K562 (cell line): ENCODE data around the gene KIF18B. TPM values are rescaled to one million over a fixed set of nuclear protein-coding genes. Genes with fewer than 3 reads are reported as not detected.

Experiments used
- BRF2 ChIP-seq: IDR thresholded peaks from 3 replicates; pipeline ENCODE4 v1.6.1; 2011; ENCODE audit warnings: borderline replicate concordance, mild to moderate bottlenecking; ENCODE audit not compliant: insufficient read length, insufficient read depth
- CXXC5 ChIP-seq: fragments of 250-450 bp; sonication (Bioruptor Pico); IDR thresholded peaks from 2 replicates; pipeline ENCODE4 v1.8.0; 2022; ENCODE audit warnings: inconsistent platforms, mild to moderate bottlenecking, moderate library complexity
- E2F8 ChIP-seq: fragments of 450-650 bp; IDR thresholded peaks from 2 replicates; pipeline ENCODE4 v1.7.1; 2018; ENCODE audit warnings: mild to moderate bottlenecking, low read depth; ENCODE audit not compliant: partially characterized antibody
- HNRNPLL ChIP-seq: fragments of 200-400 bp; formaldehyde crosslinking; IDR thresholded peaks from 2 replicates; pipeline ENCODE4 v1.6.1; 2017; ENCODE audit warnings: low read length, low read depth, mild to moderate bottlenecking; ENCODE audit not compliant: poor library complexity, severe bottlenecking
- HNRNPUL1 ChIP-seq: fragments of 200-400 bp; formaldehyde crosslinking; IDR thresholded peaks from 2 replicates; pipeline ENCODE4 v1.6.1; 2017; ENCODE audit warnings: low read length
- ID3 ChIP-seq, 2 experiments: fragments of 250-450 bp in 1 of 2; fragments of 450-650 bp in 1 of 2; sonication (Bioruptor Pico) in 1 of 2; IDR thresholded peaks; 2 replicates each; pipeline versions ENCODE4 v1.6.1 to v1.8.0; 2016 to 2021; ENCODE audit warnings: mild to moderate bottlenecking in 2 of 2, moderate library complexity in 2 of 2, missing compliant biosample characterization in 1 of 2, missing genetic modification characterization in 1 of 2
- IRF1 ChIP-seq: sonication (generic); formaldehyde crosslinking; IDR thresholded peaks from 2 replicates; pipeline ENCODE4 v1.8.0; 2022; ENCODE audit warnings: missing genetic modification reagents, mild to moderate bottlenecking, borderline replicate concordance
- KAT7 ChIP-seq: sonication (generic); formaldehyde crosslinking; IDR thresholded peaks from 2 replicates; pipeline ENCODE4 v1.8.0; 2022; ENCODE audit warnings: missing genetic modification reagents, mild to moderate bottlenecking, borderline replicate concordance
- RCOR1 ChIP-seq, 2 experiments: IDR thresholded peaks; 2 replicates each; pipeline ENCODE4 v1.6.1; 2012; ENCODE audit warnings: low read depth in 2 of 2, low read length in 2 of 2, borderline replicate concordance in 1 of 2, improper control_type of control experiment in 1 of 2
- SMAD1 ChIP-seq: fragments of 150-350 bp; IDR thresholded peaks from 2 replicates; pipeline ENCODE4 v1.6.1; 2014; ENCODE audit warnings: low read length, low read depth; ENCODE audit not compliant: partially characterized antibody
- SP1 ChIP-seq: sonication (generic); formaldehyde crosslinking; IDR thresholded peaks from 2 replicates; pipeline ENCODE4 v1.8.1; 2022; ENCODE audit warnings: mild to moderate bottlenecking, missing genetic modification reagents
- SUPT5H ChIP-seq: fragments of 450-650 bp; IDR thresholded peaks from 2 replicates; pipeline ENCODE4 v1.6.1; 2016
- ZKSCAN1 ChIP-seq: fragments of 150-350 bp; IDR thresholded peaks from 2 replicates; pipeline ENCODE4 v1.6.1; 2016; ENCODE audit warnings: low read depth, low read length
- ZNF511 ChIP-seq: sonication (generic); formaldehyde crosslinking; IDR thresholded peaks from 2 replicates; pipeline ENCODE4 v1.8.0; 2022; ENCODE audit warnings: mild to moderate bottlenecking, missing genetic modification reagents
- ZNF561 ChIP-seq: fragments of 450-650 bp; formaldehyde crosslinking; conservative IDR thresholded peaks from 2 replicates; pipeline ENCODE4 v1.4.0; 2020; ENCODE audit warnings: mild to moderate bottlenecking, moderate library complexity
- polyA plus RNA-seq, 8 experiments: library from polyadenylated mRNA; depleted of rRNA in 4 of 8; stranded (reverse) in 5 of 8; unstranded in 3 of 8; fragments of >200 nt; fragmentation: Nextera tagmentation in 2 of 8; fragmentation: Illumina TruSeq in 1 of 8; extraction: Ambion mirVana in 2 of 8; extraction: Trizol in 1 of 8; gene quantifications; 2 replicates each; pipeline versions ENCODE4 v1.2.1 to v1.2.3, GENCODE V29; 2011 to 2014; ENCODE audit warnings: inconsistent platforms in 1 of 8, missing spikeins in 1 of 8
- total RNA-seq, 7 experiments: library from RNA; depleted of rRNA in 6 of 7; stranded (reverse); fragments of >200 nt in 6 of 7; fragmentation: Illumina TruSeq in 2 of 7; extraction: Trizol in 2 of 7; gene quantifications; 2 replicates each; pipeline versions ENCODE4 v1.2.1 to v1.2.3, GENCODE V29; 2011 to 2021; ENCODE audit warnings: low replicate concordance in 1 of 7

Gene KIF18B
- total and polyA plus RNA-seq, 9 of the 15 experiments (the other 6 are each of a cell fraction or from before 2014, with no cell fraction given): 2.0 to 42.8 (median 13.2) TPM

GRCh38 chr17:44906763-44907728 lies 40.5 kb downstream of the KIF18B start (continued):
- peak; percentile 85 for TF ChIP-seq HNRNPLL
- peak; percentile 38; the same call in 1 of the 2 replicates for TF ChIP-seq SUPT5H
- 0 out of 2 replicates have a peak, but pooled peaks have one; percentile 27 for TF ChIP-seq ZKSCAN1
- TF ChIP-seq BRF2: no peak
- no peak for TF ChIP-seq ZNF561 (CRISPR knock-in tag)
- TF ChIP-seq E2F8: no peak
- TF ChIP-seq SMAD1: no peak
- TF ChIP-seq RCOR1 (IDR thresholded peaks at IDR 0.05; ENCODE audit: borderline replicate concordance in 1 of 2, low read depth in 2 of 2, low read length in 2 of 2): peak in 1 of 2 experiments; percentile 3; a peak in 1 of 4 replicates
- no peak for TF ChIP-seq ZNF511
- 0 out of 2 replicates have a peak, but pooled peaks have one; percentile 31 for TF ChIP-seq SP1 (CRISPR knock-in tag)
- TF ChIP-seq ID3 (CRISPR knock-in tag; IDR thresholded peaks at IDR 0.05): no peak
- TF ChIP-seq ID3 (tag; IDR thresholded peaks at IDR 0.05): peak; percentile 18; the same call in 1 of the 2 replicates
- TF ChIP-seq CXXC5 (CRISPR knock-in tag): peak; percentile 88
- no peak for TF ChIP-seq IRF1 (CRISPR knock-in tag)
- no peak for TF ChIP-seq KAT7 (CRISPR knock-in tag)
- no peak for TF ChIP-seq HNRNPUL1
